Limb (tissue), 2 donors: Measurements from ENCODE around the gene FAM3A.
"Not testable (repeated sequence)": the region's sequence is repeated elsewhere in the genome, so short reads cannot be mapped to it uniquely, and the experiment has no call there.

Experiments used
- DNase-seq, 2 donors: peaks; one replicate each; pipeline ENCODE4 v3.0.0-alpha.2; 2016; ENCODE audit errors: extremely low spot score in 2 of 2

FAM3A gene

GRCh38 chrX:154515966-154516655, at the start of gene FAM3A:
TSS of gene FAM3A (minus strand) at chrX:154516232. CDS start at chrX:154515772, 460 bp downstream.
- DNase-seq, result peak; percentile 89 to 96

DNA sequence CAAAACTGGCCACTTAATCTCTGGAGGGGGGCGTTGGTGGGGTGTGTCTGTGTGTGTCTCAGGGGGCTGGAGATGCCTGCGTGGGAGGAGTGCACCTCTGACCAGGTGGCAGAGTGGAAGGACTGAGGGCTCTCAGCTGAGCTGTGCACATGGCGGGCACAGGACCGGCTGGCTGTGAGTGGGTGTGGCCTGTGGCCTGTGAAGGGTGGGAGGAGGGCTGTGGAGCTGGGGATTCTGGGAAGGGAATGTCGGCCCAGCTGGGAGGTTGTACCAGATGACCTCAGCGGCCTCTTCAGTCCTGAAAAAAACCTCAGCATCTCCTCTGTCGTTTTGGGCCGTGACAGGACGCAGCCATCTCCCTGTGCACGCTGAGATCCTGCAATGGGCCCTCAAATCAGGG, 46.3 kb upstream of the FAM3A start:
- DNase-seq, result not testable (repeated sequence)

DNA sequence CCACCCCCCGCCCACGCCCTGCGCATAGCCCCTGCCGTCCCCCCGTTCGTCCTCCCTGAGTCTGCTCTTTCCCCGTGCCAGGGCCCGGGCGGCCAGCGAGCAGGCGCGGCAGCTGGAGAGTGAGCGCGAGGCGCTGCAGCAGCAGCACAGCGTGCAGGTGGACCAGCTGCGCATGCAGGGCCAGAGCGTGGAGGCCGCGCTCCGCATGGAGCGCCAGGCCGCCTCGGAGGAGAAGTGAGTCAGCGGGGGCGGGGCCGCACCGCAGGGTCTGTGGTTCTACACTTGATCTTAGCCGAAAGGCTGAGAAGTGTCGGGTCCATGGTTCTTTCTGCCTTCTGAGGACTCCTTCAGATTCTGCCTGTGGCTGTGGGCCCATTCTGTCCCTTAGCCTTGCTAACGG, 44.3 kb upstream of the FAM3A start:
- DNase-seq, result not testable (repeated sequence)

DNA sequence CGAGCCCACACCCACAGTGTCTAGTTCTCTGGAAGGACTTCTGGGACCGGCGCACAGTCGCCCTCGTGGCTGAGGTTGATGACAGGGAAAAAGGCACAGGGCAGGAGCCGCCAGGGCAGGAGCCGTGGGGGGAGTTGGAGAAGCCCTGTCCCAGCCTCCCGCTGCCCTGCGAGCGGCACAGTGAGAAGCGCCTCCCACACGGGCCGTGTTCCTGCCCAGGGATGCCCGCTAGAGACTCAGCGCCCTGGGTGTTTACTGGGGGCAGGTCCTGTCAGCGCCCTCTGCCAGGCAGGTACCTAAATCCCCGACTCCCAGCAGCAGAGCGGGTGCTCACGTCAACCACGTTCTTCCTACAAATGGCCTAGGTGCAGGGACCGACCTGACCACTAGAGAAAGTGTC, 42.9 kb upstream of the FAM3A start:
- DNase-seq, result not testable (repeated sequence)

DNA sequence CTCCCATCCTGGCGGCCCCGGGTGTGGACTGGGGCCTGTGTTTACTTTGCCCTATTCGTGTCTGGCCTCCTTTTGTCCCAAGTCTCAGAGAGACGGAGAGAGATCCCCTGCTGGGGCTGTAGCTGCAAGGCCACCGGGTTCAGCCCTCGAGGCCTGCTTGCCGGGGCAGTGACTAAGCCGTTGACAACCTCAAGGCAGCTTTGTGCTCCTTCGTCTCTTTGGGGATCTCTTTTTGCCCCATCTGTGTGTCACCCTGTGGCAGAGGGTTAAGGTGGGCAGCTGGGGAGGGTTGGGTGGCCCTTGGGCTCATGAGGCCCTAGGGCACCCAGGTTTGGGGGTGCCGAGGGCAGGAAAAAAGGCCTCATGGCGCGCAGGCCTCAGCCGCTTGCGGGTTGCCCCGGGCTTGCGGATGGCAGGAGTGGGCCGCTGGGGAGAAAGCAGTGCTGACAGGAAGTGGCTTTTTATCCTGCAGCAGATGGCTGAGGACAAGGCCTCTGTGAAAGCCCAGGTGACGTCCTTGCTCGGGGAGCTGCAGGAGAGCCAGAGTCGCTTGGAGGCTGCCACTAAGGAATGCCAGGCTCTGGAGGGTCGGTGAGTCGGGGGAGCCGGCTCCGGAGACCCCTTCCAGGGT, 42.1 kb upstream of the FAM3A start:
- DNase-seq, result not testable (repeated sequence)

- not testable (repeated sequence) for DNase-seq
Observed at GRCh38 chrX:154552112-154552806, 36.2 kb upstream of the FAM3A start.

GRCh38 chrX:154549766-154550165, 33.7 kb upstream of the FAM3A start:
- no peak for DNase-seq

DNA sequence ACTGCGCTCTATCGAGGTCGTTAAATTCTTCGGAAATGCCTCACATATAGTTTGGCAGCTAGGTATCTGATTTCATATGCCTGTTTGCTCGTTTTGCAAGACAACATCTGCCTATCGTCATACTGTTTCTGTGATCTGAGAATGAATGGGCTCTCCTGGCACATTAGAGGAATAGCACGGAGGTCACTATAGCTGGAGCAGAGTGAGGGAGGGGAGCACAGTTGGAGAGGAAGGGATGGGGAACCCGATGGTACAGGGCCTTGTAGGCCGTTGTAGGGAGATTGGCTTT, 31.9 kb upstream of the FAM3A start:
- DNase-seq, result no peak

- DNase-seq, result peak; percentile 86 to 93
Observed at GRCh38 chrX:154547245-154548027, 31.4 kb upstream of the FAM3A start, which contains the start of gene IKBKG. TSS of gene IKBKG (plus strand) at chrX:154547620. CDS start at chrX:154552003, 4,383 bp downstream.

GRCh38 chrX:154546354-154547244, 30.6 kb upstream of the FAM3A start, which contains the start of gene G6PD:
TSS of gene G6PD (minus strand) at chrX:154546846. CDS start at chrX:154546155, 691 bp downstream.
- DNase-seq, result peak; percentile 55 to 89

DNA sequence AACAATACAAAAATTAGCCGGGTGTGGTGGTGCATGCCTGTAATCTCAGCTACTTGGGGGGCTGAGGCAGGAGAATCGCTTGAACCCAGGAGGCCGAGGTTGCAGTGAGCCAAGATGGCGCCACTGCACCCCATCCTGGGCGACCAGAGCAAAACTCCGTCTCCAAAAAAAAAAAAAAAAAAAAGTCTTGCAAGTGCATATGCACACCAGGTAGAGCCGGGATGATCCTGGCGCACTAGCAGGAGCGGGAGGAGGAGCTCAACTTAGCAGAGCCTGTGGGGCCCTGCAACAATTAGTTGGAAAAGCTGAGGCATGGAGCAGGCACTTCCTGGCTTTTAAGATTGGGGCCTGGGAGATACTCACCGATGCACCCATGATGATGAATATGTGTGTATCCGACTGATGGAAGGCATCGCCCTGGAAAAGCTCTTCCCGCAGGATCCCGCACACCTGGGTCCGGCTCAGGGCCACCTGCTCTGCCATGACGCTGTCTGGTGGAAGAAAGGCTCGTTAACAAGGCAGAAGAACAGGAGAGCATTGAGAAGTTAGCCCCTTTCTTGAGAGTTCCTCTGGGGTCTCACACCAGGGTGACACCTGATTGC, 29.7 kb upstream of the FAM3A start:
- no peak for DNase-seq

- no peak for DNase-seq
Observed at GRCh38 chrX:154542723-154543424, 26.8 kb upstream of the FAM3A start.

DNA sequence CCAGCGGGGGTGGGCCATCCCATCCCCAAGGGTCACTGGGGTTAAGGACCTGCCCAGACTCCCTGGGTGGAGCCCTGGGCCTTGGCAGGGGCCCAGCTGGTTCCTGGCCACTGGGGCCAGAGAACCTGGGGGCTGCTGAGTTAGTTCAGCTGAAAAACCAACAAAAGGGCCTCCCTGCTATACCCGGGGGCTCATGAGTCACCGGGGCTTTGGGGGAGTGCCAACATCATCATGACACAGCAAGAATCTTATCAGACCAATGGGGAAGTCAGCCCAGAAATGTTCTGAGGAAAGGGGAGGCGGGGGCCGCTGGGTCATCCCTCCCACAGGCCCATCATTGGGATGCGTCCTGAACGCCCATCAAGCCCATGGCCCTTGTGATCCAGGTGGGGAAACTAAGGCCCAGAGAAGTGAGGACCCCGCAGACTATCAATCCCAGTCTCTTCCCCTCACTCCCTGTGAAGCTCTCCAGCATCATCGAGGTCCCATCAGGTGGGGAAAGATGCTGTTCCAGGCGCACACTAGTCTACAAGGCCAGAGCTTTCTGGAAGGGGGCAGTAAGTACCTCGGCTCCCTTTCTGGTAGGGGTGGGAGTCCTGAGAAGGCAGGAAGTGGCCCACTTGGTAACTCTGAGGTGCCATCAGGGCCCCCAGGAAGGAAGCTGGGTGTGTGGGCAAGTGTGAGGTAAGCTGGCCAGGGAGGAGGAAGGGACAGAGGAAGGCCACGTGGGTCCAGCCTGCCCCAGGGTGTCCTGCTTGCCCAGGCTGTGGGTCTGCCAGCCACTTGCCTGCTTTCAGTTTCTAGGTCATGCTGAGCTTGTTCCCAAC, 26.1 kb upstream of the FAM3A start:
- no peak for DNase-seq

DNA sequence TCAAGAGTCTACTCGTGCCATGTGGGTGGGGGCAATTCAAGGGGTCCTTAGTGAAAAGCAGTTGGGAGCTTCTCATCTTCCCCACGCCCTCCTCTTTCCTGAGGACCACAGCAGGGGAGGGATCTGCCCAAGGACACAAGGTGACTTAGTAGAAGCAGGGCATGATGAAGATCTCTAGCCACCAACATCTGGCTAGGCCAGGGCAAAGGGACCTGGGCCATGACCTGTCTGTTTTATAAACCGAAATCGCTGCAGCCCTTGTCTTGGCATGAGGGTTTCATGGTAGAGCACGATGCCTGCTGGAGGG, 25.5 kb upstream of the FAM3A start:
- no peak for DNase-seq

- DNase-seq, result no peak
Observed at GRCh38 chrX:154540897-154541535, 25.0 kb upstream of the FAM3A start.

DNA sequence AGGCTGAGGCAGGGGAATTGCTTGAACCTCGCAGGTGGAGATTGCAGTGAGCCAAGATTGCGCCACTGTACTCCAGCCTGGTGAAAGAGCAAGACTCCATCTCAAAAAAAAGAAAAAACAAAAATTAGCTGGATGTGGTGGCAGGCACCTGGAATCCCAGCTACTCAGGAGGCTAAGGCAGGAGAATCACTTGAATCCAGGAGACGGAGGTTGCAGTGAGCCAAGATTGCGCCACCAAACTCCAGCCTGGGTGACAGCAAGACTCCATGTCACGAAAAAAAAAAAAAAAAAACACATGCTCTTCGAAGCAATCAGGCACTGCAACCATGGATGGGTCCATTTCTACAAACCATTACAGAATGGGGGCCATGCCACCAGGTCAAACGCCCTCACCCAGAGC, 24.3 kb upstream of the FAM3A start:
- DNase-seq, result not testable (repeated sequence)

- DNase-seq, result no peak
Observed at GRCh38 chrX:154539077-154539476, 23.0 kb upstream of the FAM3A start.

DNA sequence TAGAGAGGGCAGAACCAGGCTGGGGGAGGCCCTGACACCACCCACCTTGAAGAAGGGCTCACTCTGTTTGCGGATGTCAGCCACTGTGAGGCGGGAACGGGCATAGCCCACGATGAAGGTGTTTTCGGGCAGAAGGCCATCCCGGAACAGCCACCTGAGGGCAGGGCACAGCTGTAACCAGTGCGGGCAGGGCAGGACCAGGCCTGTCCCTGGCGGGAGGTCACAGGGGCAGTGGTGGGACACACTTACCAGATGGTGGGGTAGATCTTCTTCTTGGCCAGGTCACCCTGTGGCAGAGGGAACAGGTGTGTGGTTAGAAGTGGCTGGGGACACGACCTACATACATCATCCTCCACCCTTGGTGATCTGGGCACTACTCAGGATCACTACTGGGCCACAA, 19.9 kb upstream of the FAM3A start:
- DNase-seq, result no peak
